K562 (cell line): ENCODE measurements around the gene LONRF3. TPM values are rescaled to one million over a fixed set of nuclear protein-coding genes. Genes with fewer than 3 reads are reported as not detected.

ENCODE experiments used
- ATAC-seq: fragments of 200-7000 bp; cut with Tn5 transposase; 3 replicates; pipeline ENCODE4 v1.9.1; 2020; ENCODE audit warnings: moderate library complexity
- BruUV-seq: library from RNA; stranded (reverse); fragments of 400-500 nt; replicated peaks from 2 replicates; lab custom pipeline; 2021; lab: Mats Ljungman, UMichigan
- CTCF ChIA-PET: fragments of 300-600 bp; formaldehyde crosslinking; extraction: SDS; loops from one replicate; lab custom pipeline; 2021; ENCODE audit warnings: low intra/inter-chr PET ratio; lab: Yijun Ruan, JAX
- POLR2A ChIA-PET: fragments of 300-600, 350-650 bp; sonication (Branson Sonifier 250); formaldehyde crosslinking; extraction: SDS; loops from one replicate; lab custom pipeline; 2021; ENCODE audit warnings: antibody characterized with exemption, inconsistent platforms; lab: Yijun Ruan, JAX
- DNase-seq, 4 experiments: peaks; one replicate each; pipeline versions ENCODE4 v3.0.0 to v3.0.0-alpha.2; 2011 to 2018; ENCODE audit warnings: low spot score in 3 of 4, mixed read lengths in 3 of 4; ENCODE audit errors: extremely low read depth in 1 of 4
- FAIRE-seq: peaks from 2 replicates; lab custom pipeline; 2011; peaks lifted over from hg19 to GRCh38; lab: Jason Lieb, UNC
- H2AFZ ChIP-seq: 2 replicates; pipeline ENCODE4 v1.6.0; 2011; ENCODE audit warnings: low read depth, low read length, control low read depth, inconsistent platforms
- H3K27ac ChIP-seq: fragments of 200-600 bp; 3 replicates; pipeline ENCODE4 v1.8.0; 2011; ENCODE audit warnings: low read depth, mild to moderate bottlenecking, control low read depth, inconsistent platforms, low read length, moderate library complexity, mixed read lengths; ENCODE audit errors: extremely low read depth
- H3K27me3 ChIP-seq, 2 experiments: fragments of 300-600 bp in 1 of 2; 2 replicates in 1 of 2; 3 replicates in 1 of 2; pipeline versions ENCODE4 v1.6.0 to v1.8.0; 2011; ENCODE audit warnings: inconsistent platforms in 2 of 2, low read length in 2 of 2, mild to moderate bottlenecking in 1 of 2, mixed read lengths in 1 of 2, moderate library complexity in 1 of 2; ENCODE audit not compliant: control insufficient read depth in 2 of 2, insufficient read depth in 2 of 2
- H3K36me3 ChIP-seq: fragments of 300-600 bp; 3 replicates; pipeline ENCODE4 v1.8.0; 2011; ENCODE audit warnings: mild to moderate bottlenecking, low read length, inconsistent platforms; ENCODE audit not compliant: control insufficient read depth, insufficient read depth
- H3K4me1 ChIP-seq, 2 experiments: fragments of 200-600 bp in 1 of 2; replicated peaks in 1 of 2; 2 replicates in 1 of 2; 3 replicates in 1 of 2; pipeline versions ENCODE4 v1.5.1 to v1.8.0; 2011; ENCODE audit warnings: inconsistent platforms in 2 of 2, low read length in 2 of 2, mild to moderate bottlenecking in 1 of 2, mixed read lengths in 1 of 2, moderate library complexity in 1 of 2; ENCODE audit not compliant: control insufficient read depth in 2 of 2, insufficient read depth in 2 of 2
- H3K4me2 ChIP-seq: 2 replicates; pipeline ENCODE4 v1.6.1; 2011; ENCODE audit warnings: low read length, control low read depth, inconsistent platforms, mixed read lengths; ENCODE audit not compliant: insufficient read depth
- H3K4me3 ChIP-seq: fragments of 200-600 bp; sonication (generic), shearing (Covaris generic); 2 replicates; pipeline ENCODE4 v1.5.1; 2016; ENCODE audit warnings: control low read depth, inconsistent platforms
- H3K79me2 ChIP-seq: fragments of 200-600 bp; 3 replicates; pipeline ENCODE4 v1.8.0; 2011; ENCODE audit warnings: low read length, inconsistent platforms; ENCODE audit not compliant: control insufficient read depth, insufficient read depth
- H3K9ac ChIP-seq, 2 experiments: 2 replicates each; pipeline versions ENCODE4 v1.6.0 to v1.6.1; 2011; ENCODE audit warnings: low read depth in 2 of 2, low read length in 2 of 2, control low read depth in 1 of 2, inconsistent platforms in 1 of 2, mild to moderate bottlenecking in 1 of 2, mixed read lengths in 1 of 2; ENCODE audit not compliant: insufficient read depth in 1 of 2
- H3K9me1 ChIP-seq: one replicate; pipeline ENCODE4 v1.6.0; 2011; ENCODE audit warnings: inconsistent platforms, mild to moderate bottlenecking, low read length, moderate library complexity; ENCODE audit not compliant: control insufficient read depth, insufficient read depth
- H3K9me3 ChIP-seq: replicated peaks from 2 replicates; pipeline ENCODE4 v1.5.1; 2011; ENCODE audit warnings: low read depth, low read length, inconsistent platforms; ENCODE audit not compliant: control insufficient read depth, insufficient read depth
- H4K20me1 ChIP-seq: replicated peaks from 2 replicates; pipeline ENCODE4 v1.6.1; 2011; ENCODE audit warnings: low read length, inconsistent platforms, mixed read lengths; ENCODE audit not compliant: control insufficient read depth, insufficient read depth
- ADNP ChIP-seq: fragments of 200-800 bp; sonication (Bioruptor generic); IDR thresholded peaks from 2 replicates; pipeline ENCODE4 v1.6.1; 2016; ENCODE audit warnings: missing genetic modification characterization, missing compliant biosample characterization
- BCOR ChIP-seq: fragments of 450-650 bp; IDR thresholded peaks from 2 replicates; pipeline ENCODE4 v1.6.1; 2016
- DLX4 ChIP-seq: fragments of 250-450 bp; sonication (Bioruptor Pico); IDR thresholded peaks from 2 replicates; pipeline ENCODE4 v1.6.1; 2021; ENCODE audit warnings: mild to moderate bottlenecking
- ESRRA ChIP-seq: fragments of 450-650 bp; IDR thresholded peaks from 2 replicates; pipeline ENCODE4 v1.6.1; 2014; ENCODE audit warnings: low read depth, mild to moderate bottlenecking, moderate library complexity, borderline replicate concordance
- KDM1A ChIP-seq, 2 experiments: fragments of 450-650 bp; IDR thresholded peaks; 2 replicates each; pipeline ENCODE4 v1.6.1; 2016; ENCODE audit warnings: mild to moderate bottlenecking in 2 of 2
- MEF2D ChIP-seq: conservative IDR thresholded peaks from 2 replicates; pipeline ENCODE4 v1.6.1; 2016; ENCODE audit warnings: low read depth, missing genetic modification characterization, missing compliant biosample characterization
- NFIC ChIP-seq: fragments of 450-650 bp; IDR thresholded peaks from 2 replicates; pipeline ENCODE4 v1.6.1; 2017; ENCODE audit warnings: mild to moderate bottlenecking, inconsistent platforms
- NFIX ChIP-seq: fragments of 250-450 bp; sonication (Bioruptor Pico); IDR thresholded peaks from 2 replicates; pipeline ENCODE4 v1.4.0; 2020; ENCODE audit warnings: low read depth, mild to moderate bottlenecking, moderate library complexity
- RBFOX2 ChIP-seq: fragments of 200-400 bp; formaldehyde crosslinking; IDR thresholded peaks from 2 replicates; pipeline ENCODE4 v1.6.1; 2017; ENCODE audit warnings: low read depth, mild to moderate bottlenecking, low read length, moderate library complexity
- RBM25 ChIP-seq: fragments of 200-400 bp; formaldehyde crosslinking; IDR thresholded peaks from 2 replicates; pipeline ENCODE4 v1.6.1; 2018; ENCODE audit warnings: low read length, low read depth, moderate library complexity; ENCODE audit not compliant: severe bottlenecking
- RCOR1 ChIP-seq, 2 experiments: IDR thresholded peaks; 2 replicates each; pipeline ENCODE4 v1.6.1; 2012; ENCODE audit warnings: low read depth in 2 of 2, low read length in 2 of 2, borderline replicate concordance in 1 of 2, improper control_type of control experiment in 1 of 2
- SMARCA5 ChIP-seq: fragments of 450-650 bp; IDR thresholded peaks from 2 replicates; pipeline ENCODE4 v1.6.1; 2016
- TAF15 ChIP-seq: fragments of 200-400 bp; formaldehyde crosslinking; IDR thresholded peaks from 2 replicates; pipeline ENCODE4 v1.6.1; 2017; ENCODE audit warnings: mild to moderate bottlenecking, low read depth, low read length, moderate library complexity
- ZNF384 ChIP-seq: IDR thresholded peaks from 2 replicates; pipeline ENCODE4 v1.6.1; 2012; ENCODE audit warnings: low read depth, low read length, improper control_type of control experiment
- ZNF583 ChIP-seq: fragments of 250-450 bp; sonication (Bioruptor Pico); IDR thresholded peaks from 2 replicates; pipeline ENCODE4 v1.4.0; 2020
- WGBS: fragments of 100-300 bp; shearing (Covaris generic); methylation state at CpG from one replicate; pipeline ENCODE4 v1.1.6; 2016; ENCODE audit warnings: low coverage, mixed read lengths; ENCODE audit not compliant: insufficient coverage; ENCODE audit errors: missing lambda C conversion rate; 5-methylcytosine and 5-hydroxymethylcytosine counted together
- in situ Hi-C: fragments of 300-500 bp; cut with MboI; formaldehyde crosslinking; loops from 4 replicates; pipeline ENCODE4 v1.15.0; 2018; ENCODE audit warnings: inconsistent platforms, mixed read lengths
- intact Hi-C: fragments of 100-400 bp; cut with micrococcal nuclease; formaldehyde crosslinking; loops from 2 replicates; pipeline ENCODE4 v1.14.2; 2022
- polyA plus RNA-seq, 8 experiments: library from polyadenylated mRNA; depleted of rRNA in 4 of 8; stranded (reverse) in 5 of 8; unstranded in 3 of 8; fragments of >200 nt; fragmentation: Nextera tagmentation in 2 of 8; fragmentation: Illumina TruSeq in 1 of 8; extraction: Ambion mirVana in 2 of 8; extraction: Trizol in 1 of 8; gene quantifications; 2 replicates each; pipeline versions ENCODE4 v1.2.1 to v1.2.3, GENCODE V29; 2011 to 2014; ENCODE audit warnings: inconsistent platforms in 1 of 8, missing spikeins in 1 of 8
- total RNA-seq, 7 experiments: library from RNA; depleted of rRNA in 6 of 7; stranded (reverse); fragments of >200 nt in 6 of 7; fragmentation: Illumina TruSeq in 2 of 7; extraction: Trizol in 2 of 7; gene quantifications; 2 replicates each; pipeline versions ENCODE4 v1.2.1 to v1.2.3, GENCODE V29; 2011 to 2021; ENCODE audit warnings: low replicate concordance in 1 of 7

The LONRF3 gene
- total and polyA plus RNA-seq, 9 of the 15 experiments (the other 6 are each of a cell fraction or from before 2014, with no cell fraction given) = 1.3 to 22.0 (median 8.7) TPM

GRCh38 chrX:118976599-118977340 lies 2.4 kb downstream of the LONRF3 start:
- H3K27me3 ChIP-seq = peaks cover 0 to 4% of the 10 kb centered on the region in 2 experiments; a peak in 1 of 5 replicates
- peaks cover 38% of the 10 kb centered on the region for H3K79me2 ChIP-seq
- TSS peak; percentile 34 for BruUV-seq
- peak overlapping the region; percentile 87 to 92 for H3K9ac ChIP-seq
- no peak overlapping the region for H2AFZ ChIP-seq
- H3K36me3 ChIP-seq = peaks cover 28% of the 10 kb centered on the region
- in situ Hi-C loops = no loop called here
- H3K9me3 ChIP-seq = no peaks in the 10 kb centered on the region
- TF ChIP-seq NFIC (peak; percentile 97), RBFOX2 (peak; percentile 58), ZNF384 (no peak), NFIX (CRISPR knock-in tag) (peak; percentile 63)
- peak overlapping the region; percentile 81 for H3K4me2 ChIP-seq
- FAIRE-seq (no peak), DNase-seq (peak in 3 of 4 experiments; percentile 21 to 45 (median 44)), ATAC-seq (peak; percentile 14)
- no peaks in the 10 kb centered on the region for H4K20me1 ChIP-seq
- intact Hi-C loops = no loop called here
- peak overlapping the region; percentile 87; the same call in 2 of the 3 replicates for H3K27ac ChIP-seq
- CTCF ChIA-PET = no interaction called here
- H3K4me1 ChIP-seq = peaks cover 5 to 38% of the 10 kb centered on the region in 2 experiments; a peak in 3 of 5 replicates
- no peaks in the 10 kb centered on the region for H3K9me1 ChIP-seq
- WGBS = 15% methylated on average over 4 of the region's 17 CpGs
- peak overlapping the region; percentile 52 for H3K4me3 ChIP-seq
- POLR2A ChIA-PET = interaction anchor here (0.6 kb wide), 1 partner anchor 96 kb away, joined by 3 read pairs; no protein-coding TSS in a partner anchor

DNA sequence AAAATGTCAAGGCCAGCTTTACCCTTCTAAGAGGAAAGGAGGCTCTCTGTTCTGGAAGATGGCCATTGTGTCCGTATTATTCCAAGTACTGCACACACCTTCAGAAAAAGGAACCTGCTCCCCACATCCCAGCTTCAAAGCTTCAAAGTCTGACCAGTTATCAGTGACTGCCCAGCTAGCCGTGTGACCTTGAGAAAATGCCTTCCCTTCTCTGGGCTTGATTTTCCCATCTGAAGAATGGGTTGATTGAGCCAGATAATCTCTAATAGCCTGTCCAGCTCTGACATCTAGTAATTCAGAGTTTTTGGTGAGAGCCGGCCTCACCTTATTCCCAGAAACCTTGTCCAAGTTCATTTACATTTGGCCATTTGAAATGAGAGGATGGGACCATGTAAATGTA lies 3.0 kb downstream of the LONRF3 start:
- peaks cover 28% of the 10 kb centered on the region for H3K36me3 ChIP-seq
- no peak for FAIRE-seq
- no TSS peak for BruUV-seq
- no peaks in the 10 kb centered on the region for H3K9me1 ChIP-seq
- no peak overlapping the region for H2AFZ ChIP-seq
- H3K4me2 ChIP-seq = peak overlapping the region; percentile 81; the same call in 1 of the 2 replicates
- H3K9ac ChIP-seq = peak overlapping the region in 1 of 2 experiments; percentile 87; a peak in 1 of 4 replicates
- WGBS = 26% methylated on average over 3 of the region's 3 CpGs
- POLR2A ChIA-PET = interaction anchor here (0.6 kb wide), 1 partner anchor 96 kb away, joined by 3 read pairs; no protein-coding TSS in a partner anchor
- CTCF ChIA-PET = no interaction called here
- TF ChIP-seq SMARCA5 (0 out of 2 replicates have a peak, but pooled peaks have one; percentile 38), ADNP (peak; percentile 66), TAF15 (no peak), MEF2D (tag) (no peak), RBM25 (peak; percentile 86), ESRRA (peak; percentile 84), DLX4 (no peak), ZNF583 (CRISPR knock-in tag) (no peak), BCOR (peak; percentile 86), RCOR1 (IDR thresholded peaks at IDR 0.05; ENCODE audit: borderline replicate concordance in 1 of 2, low read depth in 2 of 2, low read length in 2 of 2) (peak in 1 of 2 experiments; percentile 51; a peak in 1 of 4 replicates), KDM1A (IDR thresholded peaks at IDR 0.05) (peak; percentile 56 to 67; a peak in 3 of 4 replicates)
- peaks cover 38% of the 10 kb centered on the region for H3K79me2 ChIP-seq
- no peak overlapping the region for H3K27ac ChIP-seq
- in situ Hi-C loops (no loop called here), intact Hi-C loops (no loop called here)
- H3K27me3 ChIP-seq = peaks cover 0 to 4% of the 10 kb centered on the region in 2 experiments; a peak in 1 of 5 replicates
- no peak for ATAC-seq
- H3K9me3 ChIP-seq = no peaks in the 10 kb centered on the region
- peaks cover 5 to 38% of the 10 kb centered on the region in 2 experiments; a peak in 3 of 5 replicates for H3K4me1 ChIP-seq
- no peaks in the 10 kb centered on the region for H4K20me1 ChIP-seq
- DNase-seq = no peak
- H3K4me3 ChIP-seq = peak overlapping the region; percentile 52; the same call in 1 of the 2 replicates
